Ovary (tissue), 9 donors: ENCODE data around the gene ENDOG. TPM values are rescaled to one million over a fixed set of nuclear protein-coding genes. Genes with fewer than 3 reads are reported as not detected.

ENCODE experiments used
- DNase-seq, 5 donors: peaks; one replicate each; pipeline ENCODE4 v3.0.0-alpha.2; 2019 to 2020
- H3K27ac ChIP-seq, 2 donors: fragments of 200-600 bp; one replicate each; pipeline versions ENCODE4 v1.5.1 to v1.8.0; 2019 to 2022
- H3K27me3 ChIP-seq: fragments of 200-600 bp; one replicate; pipeline ENCODE4 v1.8.0; 2022
- H3K36me3 ChIP-seq: fragments of 200-600 bp; sonication (generic); one replicate; pipeline ENCODE4 v1.5.1; 2019
- H3K4me1 ChIP-seq: one replicate; pipeline ENCODE4 v1.8.1; 2013; ENCODE audit warnings: mild to moderate bottlenecking, moderate library complexity; ENCODE audit not compliant: insufficient read depth
- H3K4me3 ChIP-seq: fragments of 200-600 bp; sonication (generic); one replicate; pipeline ENCODE4 v1.5.1; 2017
- H3K9me3 ChIP-seq, 2 donors: fragments of 200-600 bp in 1 of 2; sonication (generic) in 1 of 2; one replicate each; pipeline versions ENCODE4 v1.5.1 to v1.8.1; 2013 to 2019; ENCODE audit warnings: mild to moderate bottlenecking in 1 of 2, moderate library complexity in 1 of 2
- CTCF ChIP-seq, 3 donors: fragments of 450-650 bp in 2 of 3; fragments of 200-600 bp in 1 of 3; IDR thresholded peaks; one replicate each; pipeline versions ENCODE4 v1.5.1 to v1.8.0; 2016 to 2022; ENCODE audit warnings: antibody characterized with exemption in 3 of 3, mild to moderate bottlenecking in 1 of 3
- EP300 ChIP-seq: sonication (generic); formaldehyde crosslinking; IDR thresholded peaks from one replicate; pipeline ENCODE4 v1.6.1; 2017; ENCODE audit warnings: antibody characterized with exemption
- POLR2A ChIP-seq: fragments of 450-650 bp; IDR thresholded peaks from one replicate; pipeline ENCODE4 v1.6.1; 2017; ENCODE audit warnings: antibody characterized with exemption, mild to moderate bottlenecking, moderate library complexity
- WGBS, 3 donors: extraction: QIAGEN DNeasy Blood & Tissue Kit in 1 of 3; methylation state at CpG; one replicate each; pipeline versions ENCODE4 v1.1.5 to v1.1.7; 2013 to 2017; 5-methylcytosine and 5-hydroxymethylcytosine counted together
- intact Hi-C, 4 donors: fragments of 100-400 bp; cut with DNase I; formaldehyde crosslinking; loops; one replicate each; pipeline versions ENCODE4 v1.11.0 to v1.15.1; 2022 to 2023
- polyA plus RNA-seq, 2 donors: library from polyadenylated mRNA; stranded (reverse); fragments of 200-250 nt in 1 of 2; fragments of 350-450 nt in 1 of 2; fragmentation: Illumina TruSeq in 1 of 2; extraction: RNeasy Lipid Tissue Mini Kit (QIAGEN cat#74804) in 1 of 2; gene quantifications; one replicate each; pipeline ENCODE4 v1.2.3, GENCODE V29; 2013 to 2014
- total RNA-seq, 7 donors: library from RNA; depleted of rRNA in 2 of 7; stranded (reverse); fragments of >200 nt in 2 of 7; fragmentation: NEBNext Ultra II Directional in 3 of 7; extraction: Animal tissue kit (Norgen Biotek cat#: 25700) in 3 of 7; gene quantifications; one replicate each; pipeline versions ENCODE4 v1.1.0 to v1.2.4, GENCODE V29; 2016 to 2023
- donor health status: DM: no; HTN: no; CAD: no; lungs with moderate emphysema.
- donor health status: DM: no; HTN: no; CAD: no.
- donor health status: Bipolar disorder and iron deficiency.
- donor health status: DM: yes; HTN: yes; CAD: no.
- donor health status: DM: no; HTN: no; CAD: no.
- donor health status: DM: yes; HTN: yes; CAD: no.

The ENDOG gene
- total and polyA plus RNA-seq, 9 donors: 3.6 to 23.7 (median 15.7) TPM

GRCh38 chr9:128821584-128822406, 3.5 kb downstream of the ENDOG start:
- TF ChIP-seq EP300 (no peak), CTCF (IDR thresholded peaks at IDR 0.05) (no peak), POLR2A (no peak)
- Histone ChIP-seq H3K4me1 (peaks cover 2% of the 10 kb centered on the region), H3K36me3 (no peaks in the 10 kb centered on the region), H3K9me3 (no peaks in the 10 kb centered on the region), H3K4me3 (no peak overlapping the region), H3K27me3 (no peaks in the 10 kb centered on the region), H3K27ac (no peak overlapping the region)
- DNase-seq: no peak
- intact Hi-C loops: no loop called here
- 77 to 87% (median 85%) methylated on average over 16 of the region's 16 CpGs for WGBS, 3 donors

- no peaks in the 10 kb centered on the region for H3K9me3 ChIP-seq
- DNase-seq: no peak
- H3K27me3 ChIP-seq: no peaks in the 10 kb centered on the region
- no peak for TF ChIP-seq CTCF (IDR thresholded peaks at IDR 0.05)
- no peak for TF ChIP-seq POLR2A
- no peak for TF ChIP-seq EP300
- H3K4me1 ChIP-seq: peaks cover 2% of the 10 kb centered on the region
- intact Hi-C loops: no loop called here
- H3K4me3 ChIP-seq: no peak overlapping the region
- no peaks in the 10 kb centered on the region for H3K36me3 ChIP-seq
- WGBS, 3 donors: 84 to 89% (median 85%) methylated on average over 20 to 22 of the region's 22 CpGs
- H3K27ac ChIP-seq: no peak overlapping the region
Measured at GRCh38 chr9:128822407-128823042, 4.2 kb downstream of the ENDOG start.

DNA sequence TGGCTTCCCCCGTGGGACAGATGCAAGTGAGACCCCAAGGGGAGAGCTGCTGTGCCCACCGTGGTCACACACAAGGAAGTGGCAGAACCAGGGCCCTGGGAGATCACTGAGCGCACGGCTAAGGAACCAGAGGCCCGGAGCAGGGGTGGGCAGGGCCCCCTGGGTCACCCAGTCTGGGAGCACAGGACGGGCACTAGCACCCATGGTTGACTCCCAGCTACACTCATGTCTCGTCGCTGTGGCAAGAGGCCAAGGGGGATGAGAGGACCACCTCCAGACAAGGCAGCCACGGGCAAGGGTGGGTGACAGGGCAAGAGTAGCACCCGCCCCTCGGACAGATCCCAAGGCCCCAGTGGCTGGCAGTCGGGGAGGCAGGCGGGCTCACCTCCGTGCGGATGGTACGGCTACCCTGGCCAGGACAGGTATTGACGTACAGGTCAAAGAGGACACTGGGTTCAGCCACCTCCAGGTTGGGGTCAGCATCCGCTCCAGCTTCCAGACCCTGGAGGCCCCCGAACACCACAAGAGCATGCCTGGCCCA, 5.1 kb downstream of the ENDOG start:
- Histone ChIP-seq H3K9me3 (no peaks in the 10 kb centered on the region), H3K27ac (no peak overlapping the region), H3K27me3 (no peaks in the 10 kb centered on the region), H3K36me3 (no peaks in the 10 kb centered on the region), H3K4me1 (peaks cover 2% of the 10 kb centered on the region), H3K4me3 (no peak overlapping the region)
- TF ChIP-seq CTCF (IDR thresholded peaks at IDR 0.05) (no peak), EP300 (no peak), POLR2A (no peak)
- 78 to 85% (median 81%) methylated on average over 16 to 19 of the region's 19 CpGs for WGBS, 3 donors
- DNase-seq: no peak
- intact Hi-C loops: no loop called here

GRCh38 chr9:128823903-128824406, 5.7 kb downstream of the ENDOG start:
- 76 to 84% (median 83%) methylated on average over 10 to 12 of the region's 12 CpGs for WGBS, 3 donors
- Histone ChIP-seq H3K4me1 (peaks cover 5% of the 10 kb centered on the region), H3K27me3 (no peaks in the 10 kb centered on the region), H3K27ac (no peak overlapping the region), H3K4me3 (no peak overlapping the region), H3K36me3 (no peaks in the 10 kb centered on the region), H3K9me3 (no peaks in the 10 kb centered on the region)
- TF ChIP-seq EP300 (no peak), CTCF (IDR thresholded peaks at IDR 0.05) (no peak), POLR2A (no peak)
- intact Hi-C loops: no loop called here
- no peak for DNase-seq
